Omental fat pad (tissue), 4 donors: ENCODE measurements around the gene ZBTB1. TPM values are rescaled to one million over a fixed set of nuclear protein-coding genes. Genes with fewer than 3 reads are reported as not detected.

Source experiments
- ATAC-seq: fragments of 150-250 bp; one replicate; pipeline ENCODE4 v1.9.1; 2016; ENCODE audit warnings: mild to moderate bottlenecking, moderate library complexity; ENCODE audit not compliant: low FRiP score
- DNase-seq: peaks from one replicate; pipeline ENCODE4 v3.0.0-alpha.2; 2019; ENCODE audit warnings: low spot score
- total RNA-seq, 4 donors: library from RNA; depleted of rRNA; stranded (reverse); fragments of >200 nt; gene quantifications; one replicate each; pipeline ENCODE4 v1.1.0, GENCODE V29; 2016
- TF ChIP-seq, protein P1 (sequence below), 3 donors: fragments of 450-650 bp; IDR thresholded peaks; one replicate each; pipeline ENCODE4 v1.5.1; 2016 to 2017; ENCODE audit warnings: antibody characterized with exemption in 3 of 3, mild to moderate bottlenecking in 3 of 3, moderate library complexity in 2 of 3

The ZBTB1 gene
- total RNA-seq, 4 donors from 2014 or later = 35.9 to 54.2 (median 43.7) TPM

DNA sequence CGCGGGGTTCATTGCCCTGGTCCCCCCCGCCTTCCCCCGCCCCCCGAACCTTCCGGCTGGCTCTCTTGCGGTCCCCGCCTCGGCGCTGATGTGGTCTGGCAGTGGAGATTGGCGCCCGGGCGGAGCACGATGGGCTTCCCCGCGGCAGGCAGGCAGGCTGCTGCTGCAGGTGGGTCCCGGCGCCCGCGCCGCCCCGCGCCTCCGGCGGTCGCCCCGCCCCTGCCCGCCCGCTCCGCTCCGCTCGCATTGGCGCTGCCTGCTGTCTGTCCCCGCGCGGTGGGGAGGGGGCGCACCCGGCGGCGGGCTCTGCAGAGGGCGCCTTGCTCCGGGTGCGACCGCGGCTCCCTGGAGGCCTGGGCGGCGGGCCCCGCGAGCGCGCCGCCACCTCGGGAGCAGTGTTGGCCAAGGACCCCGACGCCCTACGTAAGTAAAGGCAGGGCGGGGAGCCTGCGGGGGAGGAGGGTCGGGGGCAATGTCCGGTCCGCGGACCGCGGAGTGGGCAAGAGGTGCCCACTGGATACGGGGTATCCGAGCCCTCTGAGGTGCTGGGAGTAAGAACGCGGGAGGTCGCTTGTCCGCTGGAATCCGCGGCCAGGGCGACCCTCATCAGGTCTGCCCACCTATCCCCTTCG, 39.3 kb upstream of the ZBTB1 start, which contains the start of gene AKAP5:
TSS of gene AKAP5 (plus strand) at position 309 of the 632 bp plus-strand sequence. CDS start 2,896 bp downstream, outside the sequence.
- TF ChIP-seq, protein P1, sequence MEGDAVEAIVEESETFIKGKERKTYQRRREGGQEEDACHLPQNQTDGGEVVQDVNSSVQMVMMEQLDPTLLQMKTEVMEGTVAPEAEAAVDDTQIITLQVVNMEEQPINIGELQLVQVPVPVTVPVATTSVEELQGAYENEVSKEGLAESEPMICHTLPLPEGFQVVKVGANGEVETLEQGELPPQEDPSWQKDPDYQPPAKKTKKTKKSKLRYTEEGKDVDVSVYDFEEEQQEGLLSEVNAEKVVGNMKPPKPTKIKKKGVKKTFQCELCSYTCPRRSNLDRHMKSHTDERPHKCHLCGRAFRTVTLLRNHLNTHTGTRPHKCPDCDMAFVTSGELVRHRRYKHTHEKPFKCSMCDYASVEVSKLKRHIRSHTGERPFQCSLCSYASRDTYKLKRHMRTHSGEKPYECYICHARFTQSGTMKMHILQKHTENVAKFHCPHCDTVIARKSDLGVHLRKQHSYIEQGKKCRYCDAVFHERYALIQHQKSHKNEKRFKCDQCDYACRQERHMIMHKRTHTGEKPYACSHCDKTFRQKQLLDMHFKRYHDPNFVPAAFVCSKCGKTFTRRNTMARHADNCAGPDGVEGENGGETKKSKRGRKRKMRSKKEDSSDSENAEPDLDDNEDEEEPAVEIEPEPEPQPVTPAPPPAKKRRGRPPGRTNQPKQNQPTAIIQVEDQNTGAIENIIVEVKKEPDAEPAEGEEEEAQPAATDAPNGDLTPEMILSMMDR (IDR thresholded peaks at IDR 0.05) = no peak
- DNase-seq = no peak

DNA sequence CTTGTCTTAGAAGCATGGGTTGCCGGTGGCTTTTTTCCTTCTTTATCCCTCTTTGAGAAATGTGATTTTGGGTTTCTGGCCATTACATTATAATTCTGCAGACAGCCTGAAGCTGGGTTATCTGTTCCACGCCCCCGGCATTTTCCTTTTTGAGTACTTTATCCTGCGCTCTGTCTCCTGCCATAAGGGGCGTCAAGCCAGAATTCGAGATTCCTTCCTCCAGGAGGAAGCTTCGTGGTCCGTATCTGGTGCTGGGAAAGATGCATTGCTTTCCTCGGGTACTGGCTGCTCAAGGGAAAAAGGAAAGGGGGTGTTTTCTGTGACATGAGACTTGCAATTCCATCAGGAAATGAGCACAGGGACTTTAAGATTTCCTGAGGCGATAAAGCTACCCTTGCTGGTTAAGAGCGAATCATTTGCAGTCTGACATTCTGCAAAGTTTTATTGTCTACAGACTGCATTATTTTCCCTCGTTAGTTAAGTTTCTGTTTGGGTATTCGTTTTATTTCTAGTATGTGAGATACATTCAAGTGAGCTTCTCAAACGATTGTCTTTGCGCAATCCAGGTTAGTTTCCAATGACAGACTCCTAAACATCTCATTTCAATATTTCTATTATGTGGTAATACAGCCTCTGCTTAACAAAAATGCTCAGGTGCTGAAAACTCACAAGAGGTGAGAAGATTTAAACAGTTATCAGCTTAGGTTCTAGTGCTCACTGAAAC, 38.6 kb upstream of the ZBTB1 start:
- ATAC-seq (peak; percentile 41), DNase-seq (no peak)
- TF ChIP-seq, protein P1 (IDR thresholded peaks at IDR 0.05) = no peak

More for the DNA sequence above, 39.3 kb upstream of the ZBTB1 start, which contains the start of gene AKAP5:
- ATAC-seq = peak; percentile 91

DNA sequence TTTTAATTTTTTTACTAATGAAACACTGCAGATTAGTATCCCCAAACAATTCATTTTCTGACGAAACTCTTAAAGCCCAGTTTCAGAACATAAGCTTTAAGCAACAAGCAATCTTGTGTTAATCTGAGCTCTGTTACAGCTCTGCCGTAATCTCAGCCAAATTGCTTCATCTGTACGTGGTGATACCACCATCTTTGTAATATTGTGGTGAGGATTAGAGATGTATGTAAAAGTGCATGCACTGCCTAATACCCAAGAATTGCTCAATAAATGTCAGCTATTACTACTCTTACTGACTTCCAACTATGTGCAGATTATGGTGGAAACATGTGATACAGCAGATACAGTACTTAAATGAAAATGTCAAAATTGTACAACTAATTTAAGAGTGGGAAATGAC, 37.5 kb upstream of the ZBTB1 start:
- TF ChIP-seq, protein P1 (IDR thresholded peaks at IDR 0.05) = no peak
- DNase-seq = no peak
- ATAC-seq = no peak

DNA sequence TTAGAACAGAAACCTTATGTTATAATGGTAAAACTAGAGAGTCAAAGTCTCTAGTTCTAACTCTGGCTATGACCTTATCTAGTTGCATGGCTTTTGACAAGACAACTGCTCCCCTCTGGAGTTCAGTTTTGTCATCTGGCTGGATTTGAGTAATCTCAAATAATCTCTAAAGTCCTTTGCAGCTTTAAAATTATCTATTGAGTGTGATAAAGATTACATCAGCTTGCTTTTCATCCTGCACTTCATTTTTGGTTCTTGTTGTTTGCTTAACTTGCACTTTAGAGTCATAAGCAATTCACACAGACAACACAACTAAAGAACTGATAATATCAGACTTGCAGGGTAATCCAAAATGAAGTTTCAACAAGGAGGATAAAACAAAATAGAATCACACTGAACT, 37.0 kb upstream of the ZBTB1 start:
- ATAC-seq (no peak), DNase-seq (no peak)
- TF ChIP-seq, protein P1 (IDR thresholded peaks at IDR 0.05) = no peak

DNA sequence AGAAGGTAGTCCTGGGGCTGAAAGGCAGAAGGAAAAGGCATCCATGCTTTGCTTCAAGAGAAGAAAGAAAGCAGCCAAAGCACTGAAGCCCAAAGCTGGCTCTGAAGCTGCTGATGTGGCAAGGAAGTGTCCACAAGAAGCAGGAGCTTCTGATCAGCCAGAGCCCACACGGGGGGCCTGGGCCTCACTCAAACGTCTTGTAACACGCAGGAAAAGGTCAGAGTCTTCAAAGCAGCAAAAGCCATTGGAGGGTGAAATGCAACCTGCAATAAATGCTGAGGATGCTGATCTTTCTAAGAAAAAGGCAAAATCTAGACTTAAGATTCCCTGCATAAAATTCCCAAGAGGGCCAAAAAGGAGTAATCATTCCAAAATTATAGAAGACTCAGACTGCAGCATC, 36.1 kb upstream of the ZBTB1 start:
- ATAC-seq (no peak), DNase-seq (no peak)
- TF ChIP-seq, protein P1 (IDR thresholded peaks at IDR 0.05) = no peak

DNA sequence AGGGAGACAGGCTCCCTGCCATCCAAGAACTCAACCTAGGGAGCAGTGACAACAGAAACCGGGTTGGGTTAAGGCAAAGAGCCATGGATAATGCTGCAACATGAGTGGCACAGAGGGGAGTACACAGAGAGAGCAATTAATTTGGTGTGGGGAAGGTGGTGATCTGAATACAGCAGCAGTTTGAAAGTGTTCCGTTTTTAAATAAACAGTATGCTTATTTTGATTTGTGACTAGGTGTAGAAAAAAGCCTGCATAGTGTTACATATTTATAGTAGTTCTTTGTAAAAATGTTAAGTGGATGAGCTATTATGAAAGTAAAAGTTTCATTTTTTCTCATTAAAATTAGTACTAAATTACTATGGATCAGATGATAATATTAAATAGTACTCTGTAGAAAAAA, 30.5 kb upstream of the ZBTB1 start:
- TF ChIP-seq, protein P1 (IDR thresholded peaks at IDR 0.05) = no peak
- DNase-seq = no peak

More for the DNA sequence above, 30.5 kb upstream of the ZBTB1 start:
- ATAC-seq = no peak
